ENCODE measurements around the gene SAGE1. TPM values are rescaled to one million over a fixed set of nuclear protein-coding genes. Genes with fewer than 3 reads are reported as not detected.

The SAGE1 gene
- total and polyA plus RNA-seq, 2 of the 8 experiments (the other 6 are each of a cell fraction or from before 2014, with no cell fraction given): not detected

DNA sequence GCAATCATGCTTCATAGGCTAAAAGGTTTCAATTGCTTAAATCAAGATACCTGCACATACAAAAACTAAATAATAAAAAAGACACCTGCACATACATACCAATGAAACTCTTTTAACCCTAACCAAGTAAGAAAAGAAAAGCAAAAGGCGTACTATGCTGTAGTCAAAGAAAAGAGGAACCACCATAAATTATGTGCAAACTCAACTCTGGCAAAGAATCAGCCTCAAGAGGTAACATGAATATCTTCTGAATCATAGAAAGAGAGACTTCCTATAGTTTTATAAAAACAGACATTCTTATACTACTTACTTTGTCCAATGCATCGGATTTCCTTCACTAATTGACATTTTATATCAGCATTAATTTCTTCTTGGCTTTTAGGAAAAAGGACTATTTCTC lies 51.0 kb downstream of the SAGE1 start:
- no peak overlapping the region for H3K9ac ChIP-seq (replicated peaks in 1 of 4; ENCODE audit: extremely low read depth in 1 of 4, low read depth in 3 of 4, low read length in 3 of 4)
- H3K18ac ChIP-seq (ENCODE audit: extremely low read depth, low read length): no peak overlapping the region
- no peak overlapping the region for H3K14ac ChIP-seq (ENCODE audit: insufficient read length)
- H2BK15ac ChIP-seq (ENCODE audit: low read length): no peak overlapping the region
- no peak overlapping the region for H2AFZ ChIP-seq (ENCODE audit: low read length)
- no peak overlapping the region for H3K23ac ChIP-seq (ENCODE audit: insufficient read length)
- no peak overlapping the region for H2AK5ac ChIP-seq (ENCODE audit: low read depth, low read length)
- no peak for TF ChIP-seq CHD1 (IDR thresholded peaks at IDR 0.05; ENCODE audit: low read depth, low read length)
- TF ChIP-seq, protein P1, sequence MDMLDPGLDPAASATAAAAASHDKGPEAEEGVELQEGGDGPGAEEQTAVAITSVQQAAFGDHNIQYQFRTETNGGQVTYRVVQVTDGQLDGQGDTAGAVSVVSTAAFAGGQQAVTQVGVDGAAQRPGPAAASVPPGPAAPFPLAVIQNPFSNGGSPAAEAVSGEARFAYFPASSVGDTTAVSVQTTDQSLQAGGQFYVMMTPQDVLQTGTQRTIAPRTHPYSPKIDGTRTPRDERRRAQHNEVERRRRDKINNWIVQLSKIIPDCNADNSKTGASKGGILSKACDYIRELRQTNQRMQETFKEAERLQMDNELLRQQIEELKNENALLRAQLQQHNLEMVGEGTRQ (IDR thresholded peaks at IDR 0.05; ENCODE audit: low read length): no peak
- no peak for TF ChIP-seq ASH2L (IDR thresholded peaks at IDR 0.05; ENCODE audit: low read length)
- no peak for TF ChIP-seq GABPA (IDR thresholded peaks at IDR 0.05; ENCODE audit: borderline replicate concordance, insufficient read depth, low read length)
- H3K79me1 ChIP-seq (ENCODE audit: low read depth, low read length): no peaks in the 10 kb centered on the region
- no peak overlapping the region for H3K4me3 ChIP-seq (ENCODE audit: extremely low read depth in 1 of 4, insufficient read depth in 2 of 4, low read depth in 3 of 4, low read length in 4 of 4)
- no peaks in the 10 kb centered on the region for H3K23me2 ChIP-seq (ENCODE audit: low read depth, low read length)
- no peaks in the 10 kb centered on the region for H3K27me3 ChIP-seq (replicated peaks in 1 of 4; ENCODE audit: control insufficient read depth in 3 of 4, extremely low read depth in 1 of 4, insufficient read depth in 3 of 4, low read length in 3 of 4)
- DNase-seq (ENCODE audit: low read depth in 1 of 2, low spot score in 2 of 2) (no peak), FAIRE-seq (no peak)
- no peak overlapping the region for H3K4ac ChIP-seq (replicated peaks; ENCODE audit: insufficient read length, low read depth, low read length)
- POLR2A ChIA-PET (ENCODE audit: partially characterized antibody): no interaction called here
- H4K5ac ChIP-seq (ENCODE audit: insufficient read length, low read depth, low read length): no peak overlapping the region
- no peaks in the 10 kb centered on the region for H3K36me3 ChIP-seq (ENCODE audit: control insufficient read depth in 2 of 4, insufficient read depth in 4 of 4, low read length in 3 of 4)
- no peak overlapping the region for H2BK120ac ChIP-seq (replicated peaks; ENCODE audit: low read depth, low read length)
- no peaks in the 10 kb centered on the region for H3K79me2 ChIP-seq (ENCODE audit: control insufficient read depth in 1 of 2, insufficient read depth in 2 of 2, low read length in 2 of 2)
- H3K9me3 ChIP-seq (ENCODE audit: insufficient read depth in 2 of 2, low read depth in 1 of 2, low read length in 1 of 2): peaks cover 0 to 11% of the 10 kb centered on the region in 2 experiments; a peak in 1 of 4 replicates
- 94% methylated on average over 2 of the region's 2 CpGs; no CpG with 5 or more reads in 1 of the 2 experiments for WGBS, 2 experiments (ENCODE audit: extremely low coverage in 1 of 2, insufficient coverage in 1 of 2, insufficient read length in 1 of 2, insufficient replicate concordance in 2 of 2, low coverage in 1 of 2, low lambda C conversion rate in 2 of 2, missing lambda C conversion rate in 1 of 2)
- no peaks in the 10 kb centered on the region for H4K20me1 ChIP-seq (replicated peaks in 1 of 2; ENCODE audit: control insufficient read depth in 1 of 2, insufficient read depth in 2 of 2, low read length in 2 of 2)
- H2BK5ac ChIP-seq (ENCODE audit: low read depth, low read length): no peak overlapping the region
- H3K56ac ChIP-seq (replicated peaks; ENCODE audit: insufficient read length, low read depth, low read length): no peak overlapping the region
- H3K27ac ChIP-seq (ENCODE audit: low read depth, low read length): no peak overlapping the region
- no peak overlapping the region for H2BK12ac ChIP-seq (ENCODE audit: low read depth, low read length)
- no peak overlapping the region for H3K4me2 ChIP-seq (ENCODE audit: insufficient read depth in 1 of 2, low read depth in 2 of 2, low read length in 2 of 2)
- CTCF ChIA-PET (ENCODE audit: partially characterized antibody): no interaction called here
- H4K91ac ChIP-seq (replicated peaks; ENCODE audit: insufficient read length, low read length): no peak overlapping the region
- no peak overlapping the region for H4K8ac ChIP-seq (ENCODE audit: extremely low read depth, insufficient read depth, low read length)
- H2BK20ac ChIP-seq (ENCODE audit: low read length): no peak overlapping the region
- H3K4me1 ChIP-seq (replicated peaks in 1 of 4; ENCODE audit: control insufficient read depth in 3 of 4, insufficient read depth in 4 of 4, low read length in 3 of 4): no peaks in the 10 kb centered on the region
